ENCODE measurements around the gene HYPK.
"Not testable (repeated sequence)": the region's sequence is repeated elsewhere in the genome, so short reads cannot be mapped to it uniquely, and the experiment has no call there.

The HYPK gene

DNA sequence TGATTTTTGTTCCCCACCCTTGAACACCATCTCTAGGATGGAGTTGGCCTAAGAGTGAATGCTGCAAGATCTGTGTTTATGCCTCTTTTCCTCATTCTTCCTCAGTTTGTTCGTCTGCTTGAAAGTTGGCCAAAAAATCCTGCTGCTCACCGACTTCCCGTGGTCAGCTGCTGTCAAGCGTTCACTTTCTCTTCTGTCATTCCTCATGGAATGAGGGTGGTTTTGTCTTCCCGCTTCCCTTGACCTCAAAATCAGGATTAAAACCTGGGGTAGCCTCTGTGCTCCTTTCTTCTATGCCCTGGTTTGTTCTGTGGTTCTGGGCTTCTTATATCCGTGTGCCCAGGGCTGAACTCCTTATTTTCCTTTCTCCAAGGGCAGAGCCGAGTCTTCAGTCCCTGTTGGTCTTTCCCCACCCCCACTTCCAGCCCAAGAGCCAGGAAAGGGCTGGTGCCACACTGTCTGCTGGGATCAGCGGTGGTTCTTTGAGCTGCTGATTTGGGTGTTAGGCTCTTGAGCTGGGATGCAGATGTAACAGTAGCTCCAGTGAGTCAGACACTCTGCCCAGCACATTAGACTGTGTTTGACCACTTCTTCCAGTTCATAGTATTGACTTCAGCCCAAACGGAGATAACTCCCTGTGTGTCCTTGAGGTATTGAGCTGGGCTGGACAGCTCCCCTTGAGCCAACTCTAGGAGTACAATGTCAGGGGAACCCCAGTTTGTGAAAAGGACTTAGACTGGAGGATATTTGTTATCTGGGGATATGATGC lies 5.9 kb upstream of the HYPK start:
- H3K4me3 ChIP-seq (ENCODE audit: low read length), result no peak overlapping the region
- no peak for DNase-seq (ENCODE audit: low read depth, low spot score)

DNA sequence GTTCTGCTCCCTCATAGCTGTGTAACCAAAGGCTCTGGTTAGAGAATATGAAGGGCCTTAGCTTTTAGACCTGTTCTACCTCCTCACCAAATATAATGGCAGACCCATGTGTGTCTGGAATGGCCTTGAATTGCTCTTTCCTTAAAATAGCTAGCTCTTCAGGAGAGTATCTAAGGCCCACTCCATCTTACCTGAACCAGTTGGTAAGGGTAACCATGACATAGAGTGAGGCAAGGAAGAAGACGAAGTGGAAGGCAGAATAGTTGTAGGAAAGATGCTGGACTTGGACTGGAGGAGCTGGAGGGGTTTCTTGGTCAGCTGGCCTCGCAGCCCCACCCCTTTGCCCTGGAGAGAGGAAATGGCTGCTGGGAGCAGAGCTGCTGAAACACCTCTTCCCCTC lies 5.2 kb upstream of the HYPK start:
- DNase-seq (ENCODE audit: low read depth, low spot score), result no peak
- no peak overlapping the region for H3K4me3 ChIP-seq (ENCODE audit: low read length)

DNA sequence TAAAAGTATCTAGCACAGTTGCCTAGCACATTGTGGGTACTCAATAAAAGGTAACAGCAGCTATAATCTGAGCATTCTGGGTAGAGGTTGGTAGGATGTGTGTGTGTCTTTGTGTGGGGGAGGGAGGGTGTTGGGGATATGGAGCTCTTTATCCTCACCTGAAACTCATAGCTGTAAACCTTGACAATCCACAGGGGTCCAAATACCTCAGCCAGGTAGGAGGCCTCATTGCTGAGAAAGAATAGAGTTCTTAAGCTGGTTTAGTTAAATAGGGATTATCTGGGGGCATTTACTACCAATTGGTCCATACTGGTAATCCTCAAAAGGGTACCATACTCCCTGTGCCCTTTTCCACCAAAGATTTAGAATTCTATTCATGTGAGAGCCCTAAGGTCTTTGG lies 4.4 kb upstream of the HYPK start:
- H3K4me3 ChIP-seq (ENCODE audit: low read length), result no peak overlapping the region
- DNase-seq (ENCODE audit: low read depth, low spot score), result no peak

DNA sequence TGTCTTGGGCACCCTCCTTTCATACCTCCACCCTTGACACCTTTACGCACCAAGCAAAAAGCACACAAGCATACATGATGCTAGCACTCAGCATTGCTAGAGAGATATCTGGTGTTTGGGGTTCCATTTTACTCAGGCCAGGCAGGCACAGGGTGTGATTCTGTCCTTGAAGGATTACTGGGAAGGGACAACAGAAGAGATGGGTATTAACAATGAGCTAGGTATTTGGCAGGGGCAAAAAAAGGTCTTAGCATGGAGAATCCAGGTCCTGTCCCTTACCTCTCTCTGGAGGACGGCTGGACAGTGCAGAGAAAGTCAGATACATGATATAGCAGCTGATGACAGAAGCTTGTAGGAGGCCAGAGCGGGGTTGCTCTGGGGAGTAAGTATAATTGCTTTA lies 3.8 kb upstream of the HYPK start:
- no peak for DNase-seq (ENCODE audit: low read depth, low spot score)

GRCh38 chr15:43799209-43799944 lies 1.0 kb upstream of the HYPK start:
- H3K4me3 ChIP-seq (ENCODE audit: low read length), result no peak overlapping the region

More for the DNA sequence above, 3.8 kb upstream of the HYPK start:
- H3K4me3 ChIP-seq (ENCODE audit: low read length), result no peak overlapping the region

DNA sequence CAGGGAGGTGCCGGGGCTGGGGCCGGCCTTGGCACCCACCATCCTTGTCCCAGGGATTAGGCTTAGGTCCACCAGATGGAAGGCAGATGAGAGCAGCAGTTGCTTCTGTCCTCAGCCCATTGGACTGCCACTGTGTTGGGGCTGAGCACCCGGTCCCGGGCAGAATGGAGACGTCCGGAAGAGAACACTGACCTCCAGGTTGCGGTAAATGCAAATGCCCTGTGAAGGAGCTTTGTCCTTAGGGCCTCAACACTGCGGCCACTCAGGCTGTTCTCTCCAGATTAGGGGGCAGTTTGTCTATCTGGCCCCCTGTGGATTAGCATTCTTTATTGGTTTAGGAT lies 484 bp upstream of the HYPK start, which contains the start of gene SERINC4:
Gene SERINC4, minus strand, starts transcription at position 276 of the 341 bp plus-strand sequence. Its CDS starts 234 bp downstream, at position 42.
- no peak for DNase-seq (ENCODE audit: low read depth, low spot score)
- peak within 1 kb of the TSS; percentile 97 for H3K4me3 ChIP-seq (ENCODE audit: low read length)

More at GRCh38 chr15:43799209-43799944, 1.0 kb upstream of the HYPK start:
- no peak for DNase-seq (ENCODE audit: low read depth, low spot score)

- H3K4me3 ChIP-seq (ENCODE audit: low read length), result not testable (repeated sequence)
Observed at GRCh38 chr15:43802676-43803075, 2.3 kb downstream of the HYPK start.

GRCh38 chr15:43808435-43808950 lies 8.1 kb downstream of the HYPK start:
- DNase-seq (ENCODE audit: low read depth, low spot score), result no peak
- H3K4me3 ChIP-seq (ENCODE audit: low read length), result no peak overlapping the region

More at GRCh38 chr15:43802676-43803075, 2.3 kb downstream of the HYPK start:
- not testable (repeated sequence) for DNase-seq (ENCODE audit: low read depth, low spot score)

GRCh38 chr15:43808960-43809678 lies 8.7 kb downstream of the HYPK start:
- H3K4me3 ChIP-seq (ENCODE audit: low read length), result no peak overlapping the region
- no peak for DNase-seq (ENCODE audit: low read depth, low spot score)

GRCh38 chr15:43815064-43815463 lies 14.7 kb downstream of the HYPK start:
- not testable (repeated sequence) for DNase-seq (ENCODE audit: low read depth, low spot score); H3K4me3 ChIP-seq (ENCODE audit: low read length)

DNA sequence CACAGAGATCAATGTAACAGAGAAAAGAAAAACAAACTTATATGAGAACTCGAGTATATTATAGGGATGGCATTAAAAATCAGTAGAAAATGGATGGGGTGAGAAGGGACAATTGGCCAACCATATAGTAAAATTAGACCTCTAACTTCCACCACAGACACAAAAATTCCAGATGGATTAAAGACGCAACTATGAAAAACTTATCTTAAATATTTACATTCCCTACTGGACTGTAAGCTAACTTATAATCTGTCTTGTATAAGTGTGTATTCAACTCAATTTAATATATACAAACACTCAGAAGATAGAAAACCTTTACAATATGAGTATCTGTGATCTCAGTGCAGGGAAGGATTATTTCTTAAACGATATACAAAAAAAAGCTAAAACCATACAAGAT lies 21.1 kb downstream of the HYPK start:
- no peak overlapping the region for H3K4me3 ChIP-seq (ENCODE audit: low read length)
- DNase-seq (ENCODE audit: low read depth, low spot score), result no peak

DNA sequence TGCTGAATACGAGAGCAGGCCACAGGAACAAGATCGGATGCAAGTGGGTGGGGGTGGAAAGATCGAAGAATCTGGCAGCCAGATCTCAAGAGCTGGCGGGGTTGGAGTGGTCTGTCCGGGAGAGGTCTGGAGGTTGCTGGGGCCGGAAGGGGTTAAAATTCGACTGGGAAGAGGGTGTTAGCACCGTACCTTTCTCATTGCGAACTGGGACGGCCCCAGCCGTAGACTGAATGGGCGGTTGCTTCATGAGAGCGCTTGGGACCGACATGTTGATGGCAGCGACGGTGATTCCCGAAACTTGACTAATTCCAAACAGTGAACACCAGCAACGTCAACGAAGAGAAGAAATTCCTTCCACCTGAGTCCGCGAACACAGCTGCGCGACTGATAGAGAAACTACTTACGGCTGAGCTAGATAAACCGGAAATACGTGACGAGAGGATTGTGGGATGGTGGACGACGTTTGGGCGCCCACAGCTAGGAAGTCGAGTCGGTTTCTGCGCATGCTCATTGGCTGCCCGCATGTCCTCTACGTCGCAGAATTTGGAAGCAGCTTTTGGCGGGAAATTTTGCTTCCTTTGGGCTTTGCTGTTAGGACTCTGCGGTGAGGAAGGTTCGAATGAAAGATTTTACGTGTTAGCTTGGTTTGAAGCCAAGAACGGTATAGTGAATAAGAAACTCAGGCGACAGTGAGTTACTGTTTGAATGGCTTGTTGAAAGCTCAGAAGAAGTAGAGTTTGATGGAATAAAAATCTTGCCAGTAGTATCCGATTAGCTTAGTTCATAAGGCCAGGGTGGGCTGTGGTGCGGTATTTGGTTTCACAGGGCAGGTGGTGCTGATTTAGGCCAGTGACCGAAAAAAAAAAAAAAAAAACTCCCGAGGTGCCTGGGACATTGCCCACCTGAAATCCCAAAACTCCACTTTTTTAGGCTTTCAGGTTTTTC lies 24.2 kb downstream of the HYPK start, which contains the start of gene MFAP1:
Gene MFAP1, minus strand, starts transcription at position 389 of the 945 bp plus-strand sequence. Its CDS starts 121 bp downstream, at position 268.
- H3K4me3 ChIP-seq (ENCODE audit: low read length), result peak within 1 kb of the TSS; percentile 78
- peak; percentile 98 for DNase-seq (ENCODE audit: low read depth, low spot score)

DNA sequence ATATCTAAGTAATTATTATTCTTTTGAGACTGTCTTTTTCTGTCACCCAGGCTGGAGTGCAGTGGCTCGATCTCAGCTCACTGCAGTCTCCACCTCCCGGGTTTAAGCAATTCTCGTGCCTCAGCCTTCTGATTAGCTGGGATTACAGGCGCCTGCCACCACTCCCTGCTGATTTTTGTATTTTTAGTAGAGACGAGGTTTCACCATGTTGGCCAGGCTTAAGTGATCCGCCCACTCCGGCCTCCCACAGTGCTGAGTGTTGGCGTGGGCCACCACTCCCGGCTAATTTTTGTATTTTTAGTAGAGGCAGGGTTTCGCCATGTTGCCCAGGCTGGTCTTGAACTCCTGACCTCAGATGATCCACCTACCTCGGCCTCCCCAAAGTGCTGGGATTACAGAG lies 24.9 kb downstream of the HYPK start:
- peak overlapping the region; percentile 78 for H3K4me3 ChIP-seq (ENCODE audit: low read length)
- not testable (repeated sequence) for DNase-seq (ENCODE audit: low read depth, low spot score)

GRCh38 chr15:43826029-43826507 lies 25.7 kb downstream of the HYPK start:
- H3K4me3 ChIP-seq (ENCODE audit: low read length), result peak overlapping the region; percentile 83

GRCh38 chr15:43826508-43827341 lies 26.3 kb downstream of the HYPK start, which contains the start of gene WDR76:
Gene WDR76 (plus strand): TSS chr15:43827002. CDS start chr15:43827033, 31 bp downstream.
- peak within 1 kb of the TSS; percentile 83 for H3K4me3 ChIP-seq (ENCODE audit: low read length)
- peak; percentile 79 for DNase-seq (ENCODE audit: low read depth, low spot score)

More at GRCh38 chr15:43826029-43826507, 25.7 kb downstream of the HYPK start:
- DNase-seq (ENCODE audit: low read depth, low spot score), result no peak

- peak overlapping the region; percentile 83 for H3K4me3 ChIP-seq (ENCODE audit: low read length)
- DNase-seq (ENCODE audit: low read depth, low spot score), result no peak
Observed at GRCh38 chr15:43828061-43828657, 27.8 kb downstream of the HYPK start.

All from Jurkat, Clone E6-1 (cell line).